ENCODE data around the gene TRDMT1.
"Not testable (repeated sequence)": the region's sequence is repeated elsewhere in the genome, so short reads cannot be mapped to it uniquely, and the experiment has no call there.

The TRDMT1 gene

DNA sequence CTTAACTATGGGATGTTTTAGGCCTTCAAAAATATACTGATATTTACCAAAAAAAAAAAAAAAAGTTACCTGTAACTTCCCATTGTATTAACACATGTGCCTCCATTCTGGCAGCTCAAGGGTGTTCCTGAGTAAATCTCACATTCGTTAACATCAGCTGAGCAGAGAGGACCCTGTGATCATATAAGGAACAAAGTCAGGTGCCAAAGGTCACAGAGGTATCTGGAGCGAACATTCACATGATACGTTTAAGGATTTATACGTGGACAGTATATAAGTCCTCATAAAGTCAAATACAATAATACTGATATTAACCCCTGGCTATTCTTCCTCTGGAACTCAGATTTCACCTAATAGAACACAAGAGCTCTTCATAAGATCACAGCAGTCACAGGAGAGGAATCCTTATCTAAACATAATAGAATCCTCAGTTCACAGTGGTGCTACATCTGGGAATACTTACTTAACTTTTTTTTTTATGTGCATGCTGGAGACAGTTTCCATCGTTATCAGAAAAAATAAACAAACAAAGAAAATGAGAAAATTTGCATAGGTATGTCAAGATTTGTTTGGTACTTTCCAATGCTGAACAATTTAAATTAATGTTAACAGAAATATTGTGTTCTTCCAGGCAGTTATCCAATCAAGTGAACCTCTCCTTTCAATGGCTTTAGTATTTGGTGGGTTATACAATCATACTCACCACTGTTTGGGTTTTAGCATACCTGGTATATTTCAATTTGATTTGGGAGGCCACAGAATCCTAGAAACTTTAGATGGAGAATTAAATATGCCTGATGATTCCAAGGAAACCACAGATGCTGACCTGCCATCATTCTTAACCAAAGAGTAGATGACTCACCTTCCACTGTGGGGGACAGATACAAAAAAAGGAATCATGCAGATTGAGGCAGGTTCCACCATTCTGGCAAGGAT lies 78.5 kb downstream of the TRDMT1 start:
- H3K36me3 ChIP-seq (ENCODE audit: insufficient read depth, low read length): no peaks in the 10 kb centered on the region
- H3K9me3 ChIP-seq (replicated peaks; ENCODE audit: low read length): no peaks in the 10 kb centered on the region
- peak overlapping the region; percentile 49 for H3K4me2 ChIP-seq (ENCODE audit: low read length)
- H3K9ac ChIP-seq (ENCODE audit: low read depth, low read length): peak overlapping the region; percentile 0
- peak overlapping the region; percentile 28 for H3K4me3 ChIP-seq (ENCODE audit: low read length)
- peaks cover 17% of the 10 kb centered on the region for H3K4me1 ChIP-seq (ENCODE audit: control insufficient read depth, insufficient read depth, low read length)
- no peaks in the 10 kb centered on the region for H3K27me3 ChIP-seq (ENCODE audit: control insufficient read depth, insufficient read depth, low read length)

DNA sequence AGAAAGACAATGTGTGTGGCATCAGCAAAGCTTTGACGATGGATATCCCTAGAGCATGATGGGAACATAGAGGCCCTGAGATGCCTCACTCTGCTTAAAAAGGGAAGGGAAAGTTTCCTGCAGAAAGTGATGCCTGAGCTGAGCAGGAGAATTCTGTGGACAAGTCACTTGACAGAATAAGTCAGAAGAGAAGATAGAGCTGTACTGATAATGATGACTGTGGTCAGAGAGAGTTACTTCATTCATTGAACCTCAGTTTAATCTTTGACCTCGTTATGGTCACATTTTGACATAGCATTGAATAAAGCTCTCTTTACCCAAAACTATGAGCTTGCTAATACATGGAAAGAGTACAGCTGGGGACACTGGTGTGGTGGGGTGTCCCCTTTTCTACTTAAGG lies 79.4 kb downstream of the TRDMT1 start:
- H3K4me2 ChIP-seq (ENCODE audit: low read length): no peak overlapping the region
- peaks cover 17% of the 10 kb centered on the region for H3K4me1 ChIP-seq (ENCODE audit: control insufficient read depth, insufficient read depth, low read length)
- no peak overlapping the region for H3K9ac ChIP-seq (ENCODE audit: low read depth, low read length)
- no peaks in the 10 kb centered on the region for H3K9me3 ChIP-seq (replicated peaks; ENCODE audit: low read length)
- no peaks in the 10 kb centered on the region for H3K36me3 ChIP-seq (ENCODE audit: insufficient read depth, low read length)
- no peak overlapping the region for H3K4me3 ChIP-seq (ENCODE audit: low read length)
- H3K27me3 ChIP-seq (ENCODE audit: control insufficient read depth, insufficient read depth, low read length): no peaks in the 10 kb centered on the region

DNA sequence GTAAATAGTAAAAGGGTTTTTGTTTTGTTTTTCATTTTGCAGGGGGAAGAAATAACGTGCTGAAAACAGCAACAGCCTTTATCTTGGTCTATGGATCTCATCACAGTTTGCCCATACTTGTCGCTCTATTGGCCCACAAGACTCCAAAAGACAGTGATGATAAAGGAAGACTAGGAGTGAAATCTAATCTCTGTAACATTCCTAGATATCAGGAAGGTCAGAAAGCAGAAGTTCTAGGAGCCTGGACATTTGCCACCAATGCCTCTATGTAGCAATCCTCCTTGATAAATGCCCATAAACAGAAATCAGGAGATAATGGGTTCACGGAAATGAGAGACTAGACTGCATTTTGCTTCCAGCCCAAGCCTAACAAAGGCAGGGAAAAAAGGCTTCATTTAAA lies 80.8 kb downstream of the TRDMT1 start:
- H3K9ac ChIP-seq (ENCODE audit: low read depth, low read length): no peak overlapping the region
- no peak overlapping the region for H3K4me3 ChIP-seq (ENCODE audit: low read length)
- no peaks in the 10 kb centered on the region for H3K9me3 ChIP-seq (replicated peaks; ENCODE audit: low read length)
- no peak overlapping the region for H3K4me2 ChIP-seq (ENCODE audit: low read length)
- H3K27me3 ChIP-seq (ENCODE audit: control insufficient read depth, insufficient read depth, low read length): no peaks in the 10 kb centered on the region
- no peaks in the 10 kb centered on the region for H3K36me3 ChIP-seq (ENCODE audit: insufficient read depth, low read length)
- peaks cover 24% of the 10 kb centered on the region for H3K4me1 ChIP-seq (ENCODE audit: control insufficient read depth, insufficient read depth, low read length)

DNA sequence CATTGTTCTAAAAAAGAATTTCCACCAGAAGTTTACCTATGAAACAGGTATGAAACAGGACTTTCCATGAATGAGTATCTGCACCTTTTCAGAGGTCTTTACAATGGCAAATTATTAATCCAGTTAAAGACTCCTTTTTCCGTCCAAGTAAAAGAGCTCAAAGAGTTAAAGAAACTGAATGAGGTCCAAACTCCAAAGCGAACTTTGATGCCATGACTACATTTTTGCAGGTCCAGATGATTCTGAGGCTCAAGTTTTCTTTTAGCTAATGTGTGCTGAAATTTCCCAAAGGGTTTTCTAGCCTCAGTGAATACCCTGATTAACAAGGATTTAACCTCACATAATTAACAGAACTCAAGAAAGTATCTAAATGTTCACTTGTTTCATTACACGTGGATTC lies 81.6 kb downstream of the TRDMT1 start:
- H3K4me2 ChIP-seq (ENCODE audit: low read length): no peak overlapping the region
- H3K36me3 ChIP-seq (ENCODE audit: insufficient read depth, low read length): no peaks in the 10 kb centered on the region
- H3K27me3 ChIP-seq (ENCODE audit: control insufficient read depth, insufficient read depth, low read length): no peaks in the 10 kb centered on the region
- no peak overlapping the region for H3K4me3 ChIP-seq (ENCODE audit: low read length)
- no peaks in the 10 kb centered on the region for H3K9me3 ChIP-seq (replicated peaks; ENCODE audit: low read length)
- H3K9ac ChIP-seq (ENCODE audit: low read depth, low read length): no peak overlapping the region
- peaks cover 29% of the 10 kb centered on the region for H3K4me1 ChIP-seq (ENCODE audit: control insufficient read depth, insufficient read depth, low read length)

DNA sequence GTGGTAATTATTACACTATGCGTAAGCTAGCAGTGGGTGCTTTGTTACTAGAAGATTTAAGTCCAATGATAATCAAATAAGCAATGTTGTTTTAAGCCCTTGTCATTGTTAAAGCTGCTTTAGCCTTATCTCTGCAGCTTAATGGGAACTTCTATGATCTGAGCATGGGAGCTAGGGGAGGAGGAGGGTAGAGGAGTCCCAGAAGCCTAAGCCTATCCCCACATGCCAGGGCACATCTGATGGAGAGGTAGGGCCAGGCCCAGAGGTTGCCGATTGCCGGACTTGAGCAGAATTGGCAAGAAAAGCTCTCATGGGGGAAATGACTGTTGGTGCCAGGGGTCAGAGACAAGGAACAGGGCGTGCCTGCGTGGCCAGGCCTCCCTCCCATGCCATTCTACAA lies 85.3 kb downstream of the TRDMT1 start:
- Histone ChIP-seq H3K27me3 (ENCODE audit: control insufficient read depth, insufficient read depth, low read length) (no peaks in the 10 kb centered on the region), H3K4me2 (ENCODE audit: low read length) (no peak overlapping the region), H3K36me3 (ENCODE audit: insufficient read depth, low read length) (no peaks in the 10 kb centered on the region), H3K9ac (ENCODE audit: low read depth, low read length) (no peak overlapping the region), H3K9me3 (replicated peaks; ENCODE audit: low read length) (no peaks in the 10 kb centered on the region), H3K4me1 (ENCODE audit: control insufficient read depth, insufficient read depth, low read length) (peaks cover 13% of the 10 kb centered on the region), H3K4me3 (ENCODE audit: low read length) (no peak overlapping the region)

DNA sequence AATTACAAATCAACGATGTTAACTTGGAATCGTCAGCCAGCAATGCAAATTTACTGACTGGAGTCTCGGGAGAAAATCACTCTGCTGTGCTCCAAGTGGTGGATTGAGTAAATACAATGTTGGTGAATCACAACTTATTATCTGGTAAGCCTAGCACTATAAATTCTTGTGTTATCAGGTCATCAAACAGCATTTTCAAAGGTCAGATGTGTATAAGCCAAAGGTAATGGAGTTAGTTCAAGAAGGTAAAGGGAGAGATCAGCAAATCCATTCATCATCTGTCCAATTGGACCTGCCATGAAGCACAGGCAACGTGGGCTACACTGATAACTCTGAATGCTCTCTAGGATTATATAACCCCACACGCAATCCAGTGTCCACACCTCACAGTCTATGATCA lies 85.8 kb downstream of the TRDMT1 start:
- Histone ChIP-seq H3K4me3 (ENCODE audit: low read length) (no peak overlapping the region), H3K4me2 (ENCODE audit: low read length) (no peak overlapping the region), H3K9me3 (replicated peaks; ENCODE audit: low read length) (no peaks in the 10 kb centered on the region), H3K36me3 (ENCODE audit: insufficient read depth, low read length) (no peaks in the 10 kb centered on the region), H3K27me3 (ENCODE audit: control insufficient read depth, insufficient read depth, low read length) (no peaks in the 10 kb centered on the region), H3K9ac (ENCODE audit: low read depth, low read length) (no peak overlapping the region), H3K4me1 (ENCODE audit: control insufficient read depth, insufficient read depth, low read length) (peaks cover 13% of the 10 kb centered on the region)

DNA sequence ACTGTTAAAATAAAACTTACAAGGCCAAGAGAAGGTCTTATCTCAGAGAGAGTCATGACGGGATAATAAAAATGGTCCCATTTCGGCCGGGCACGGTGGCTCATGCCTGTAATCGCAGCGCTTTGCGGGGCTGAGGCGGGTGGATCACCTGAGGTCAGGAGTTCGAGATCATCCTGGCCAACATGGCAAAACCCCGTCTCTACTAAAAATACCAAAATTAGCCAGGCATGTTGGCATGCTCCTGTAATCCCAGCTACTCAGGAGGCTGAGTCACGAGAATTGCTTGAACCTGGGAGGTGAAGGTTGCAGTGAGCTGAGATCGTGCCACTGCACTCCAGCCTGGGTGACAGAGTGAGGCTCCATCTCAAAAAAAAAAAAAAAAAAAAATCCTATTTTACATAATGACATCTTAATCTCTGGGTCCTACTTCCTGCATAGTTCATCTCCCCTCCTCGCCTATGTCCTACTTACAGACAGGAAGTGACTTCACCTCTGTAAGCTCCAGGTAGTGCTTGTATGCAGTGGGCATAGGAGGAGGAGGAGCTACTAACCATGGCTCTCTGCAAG lies 86.5 kb downstream of the TRDMT1 start:
- not testable (repeated sequence) for H3K4me2 ChIP-seq (ENCODE audit: low read length); H3K27me3 ChIP-seq (ENCODE audit: control insufficient read depth, insufficient read depth, low read length); H3K36me3 ChIP-seq (ENCODE audit: insufficient read depth, low read length); H3K4me3 ChIP-seq (ENCODE audit: low read length); H3K9ac ChIP-seq (ENCODE audit: low read depth, low read length); H3K9me3 ChIP-seq (replicated peaks; ENCODE audit: low read length)
- peaks cover 13% of the 10 kb centered on the region for H3K4me1 ChIP-seq (ENCODE audit: control insufficient read depth, insufficient read depth, low read length)

DNA sequence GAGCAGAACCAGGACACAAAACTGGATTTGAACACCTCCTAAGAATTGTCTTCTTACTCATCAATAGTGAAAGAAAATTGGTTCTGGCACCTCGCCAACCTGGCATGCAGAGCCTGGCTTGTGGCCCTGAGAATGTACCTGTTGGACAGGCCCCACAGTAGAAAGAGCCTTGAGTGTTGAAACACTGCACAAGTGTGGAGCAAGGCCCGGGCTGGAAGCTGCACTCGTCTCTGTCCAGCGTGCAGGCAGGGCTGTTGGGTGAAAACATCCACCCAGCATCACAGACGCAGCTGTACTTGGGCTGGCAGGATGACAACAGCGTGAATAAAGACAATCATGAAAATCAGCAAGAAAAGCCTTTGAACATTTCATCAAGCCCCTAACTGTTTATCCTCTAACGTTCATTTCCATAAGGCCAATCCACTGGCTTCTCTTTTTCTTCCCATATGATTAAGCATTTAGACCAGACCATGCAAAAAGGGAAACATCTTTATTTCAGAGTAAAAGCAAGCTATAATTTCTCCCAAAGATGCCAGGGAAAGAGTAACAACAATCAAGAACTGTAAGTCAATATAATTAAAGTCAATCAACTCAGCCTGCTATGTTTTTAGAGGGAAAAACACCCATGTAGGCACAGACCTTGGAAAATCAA lies 87.5 kb downstream of the TRDMT1 start:
- H3K4me2 ChIP-seq (ENCODE audit: low read length): no peak overlapping the region
- H3K9me3 ChIP-seq (replicated peaks; ENCODE audit: low read length): no peaks in the 10 kb centered on the region
- H3K4me1 ChIP-seq (ENCODE audit: control insufficient read depth, insufficient read depth, low read length): peaks cover 17% of the 10 kb centered on the region
- no peak overlapping the region for H3K9ac ChIP-seq (ENCODE audit: low read depth, low read length)
- no peaks in the 10 kb centered on the region for H3K36me3 ChIP-seq (ENCODE audit: insufficient read depth, low read length)
- H3K27me3 ChIP-seq (ENCODE audit: control insufficient read depth, insufficient read depth, low read length): no peaks in the 10 kb centered on the region
- no peak overlapping the region for H3K4me3 ChIP-seq (ENCODE audit: low read length)

DNA sequence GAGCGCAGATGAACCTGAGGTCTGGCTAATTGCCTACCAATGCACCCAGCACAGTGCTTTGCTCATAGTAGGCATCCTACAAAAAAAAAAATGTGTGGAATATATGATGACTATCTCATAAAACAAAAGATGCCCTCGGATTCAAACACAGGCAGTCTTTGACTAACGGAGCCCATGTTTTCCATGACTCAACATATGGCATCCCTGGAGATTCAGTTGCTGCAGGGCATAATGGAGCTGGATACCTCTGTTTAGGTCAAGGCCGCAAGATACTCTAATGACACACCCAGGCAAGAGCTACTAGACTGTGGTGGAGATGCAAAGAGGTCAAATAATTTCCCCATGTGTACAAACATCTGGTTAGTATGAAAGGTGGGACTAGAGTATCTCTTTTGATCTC lies 88.1 kb downstream of the TRDMT1 start:
- Histone ChIP-seq H3K9ac (ENCODE audit: low read depth, low read length) (no peak overlapping the region), H3K36me3 (ENCODE audit: insufficient read depth, low read length) (no peaks in the 10 kb centered on the region), H3K4me2 (ENCODE audit: low read length) (no peak overlapping the region), H3K4me1 (ENCODE audit: control insufficient read depth, insufficient read depth, low read length) (peaks cover 18% of the 10 kb centered on the region), H3K9me3 (replicated peaks; ENCODE audit: low read length) (no peaks in the 10 kb centered on the region), H3K27me3 (ENCODE audit: control insufficient read depth, insufficient read depth, low read length) (no peaks in the 10 kb centered on the region), H3K4me3 (ENCODE audit: low read length) (no peak overlapping the region)

DNA sequence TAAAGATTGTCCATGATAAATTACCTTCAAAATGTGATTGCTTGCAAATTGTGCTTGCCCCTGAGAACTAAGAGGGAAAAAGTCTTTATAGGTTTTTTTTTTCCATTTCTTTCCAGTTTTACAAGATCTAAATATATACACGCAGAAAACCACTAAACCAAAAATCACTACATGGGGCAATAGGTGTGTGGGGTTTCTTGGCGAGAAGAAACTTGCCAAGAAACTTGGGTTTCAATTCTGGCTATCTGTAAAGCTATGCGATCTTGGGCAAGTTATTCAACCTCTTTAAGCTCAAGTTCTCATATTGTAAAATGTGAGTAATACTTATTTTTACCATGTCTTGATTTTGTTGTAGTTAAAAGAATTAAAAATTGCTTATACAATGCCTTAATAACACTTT lies 88.9 kb downstream of the TRDMT1 start:
- Histone ChIP-seq H3K27me3 (ENCODE audit: control insufficient read depth, insufficient read depth, low read length) (no peaks in the 10 kb centered on the region), H3K4me1 (ENCODE audit: control insufficient read depth, insufficient read depth, low read length) (peaks cover 18% of the 10 kb centered on the region), H3K9ac (ENCODE audit: low read depth, low read length) (no peak overlapping the region), H3K9me3 (replicated peaks; ENCODE audit: low read length) (no peaks in the 10 kb centered on the region), H3K36me3 (ENCODE audit: insufficient read depth, low read length) (no peaks in the 10 kb centered on the region), H3K4me2 (ENCODE audit: low read length) (no peak overlapping the region), H3K4me3 (ENCODE audit: low read length) (no peak overlapping the region)

DNA sequence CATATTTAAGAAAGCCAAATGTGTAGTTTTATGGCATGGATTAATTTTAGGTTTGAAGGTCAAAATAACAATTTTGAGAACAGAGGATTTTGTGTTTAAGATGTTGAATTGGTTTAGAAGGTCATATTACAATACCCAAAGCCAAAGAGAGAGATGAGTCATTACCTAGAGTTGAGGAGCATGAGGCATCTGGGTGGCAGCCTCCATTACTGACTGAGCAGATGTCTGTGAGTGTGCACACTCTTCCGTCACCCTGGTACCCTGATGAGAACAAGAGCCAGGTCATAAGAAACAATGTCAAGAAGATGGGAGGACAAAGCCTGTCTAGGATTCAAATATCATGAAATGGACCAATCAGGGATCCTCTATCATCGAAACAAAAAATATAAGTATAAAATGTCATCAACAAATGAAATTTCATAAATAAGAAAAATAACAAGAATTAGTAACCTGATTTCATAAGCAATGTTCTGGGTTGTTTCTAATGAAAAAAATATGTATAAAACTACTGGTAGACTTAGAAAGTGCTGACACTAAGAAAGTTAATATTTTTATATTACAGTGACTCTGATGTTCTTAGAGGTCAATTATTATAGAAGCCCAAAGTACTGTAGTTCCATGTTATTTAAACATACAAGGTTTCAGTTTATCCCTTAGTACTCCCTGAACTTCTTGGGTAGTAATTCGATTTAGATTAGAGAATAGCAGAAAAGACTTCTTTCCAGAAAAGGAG lies 91.8 kb downstream of the TRDMT1 start:
- H3K4me3 ChIP-seq (ENCODE audit: low read length): no peak overlapping the region
- no peaks in the 10 kb centered on the region for H3K36me3 ChIP-seq (ENCODE audit: insufficient read depth, low read length)
- H3K9me3 ChIP-seq (replicated peaks; ENCODE audit: low read length): no peaks in the 10 kb centered on the region
- no peak overlapping the region for H3K4me2 ChIP-seq (ENCODE audit: low read length)
- no peak overlapping the region for H3K9ac ChIP-seq (ENCODE audit: low read depth, low read length)
- H3K4me1 ChIP-seq (ENCODE audit: control insufficient read depth, insufficient read depth, low read length): peaks cover 5% of the 10 kb centered on the region
- H3K27me3 ChIP-seq (ENCODE audit: control insufficient read depth, insufficient read depth, low read length): no peaks in the 10 kb centered on the region

All from skeletal muscle satellite cell (primary cell).